Ishikawa (cell line): ENCODE results near the gene ZSCAN18.

ENCODE experiments used
- CEBPB ChIP-seq: IDR thresholded peaks from 2 replicates; pipeline ENCODE4 v1.6.1; 2012
- CREB1 ChIP-seq: IDR thresholded peaks from 2 replicates; pipeline ENCODE4 v1.6.1; 2012; ENCODE audit warnings: low read depth
- EGR1 ChIP-seq: IDR thresholded peaks from 2 replicates; pipeline ENCODE4 v1.6.1; 2012
- EP300 ChIP-seq: IDR thresholded peaks from 2 replicates; pipeline ENCODE4 v1.6.1; 2012; ENCODE audit warnings: borderline replicate concordance
- FOXM1 ChIP-seq: IDR thresholded peaks from 2 replicates; pipeline ENCODE4 v1.6.1; 2012; ENCODE audit warnings: low read depth, borderline replicate concordance
- MAX ChIP-seq: IDR thresholded peaks from 2 replicates; pipeline ENCODE4 v1.6.1; 2012
- NFIC ChIP-seq: IDR thresholded peaks from 2 replicates; pipeline ENCODE4 v1.6.1; 2012
- RAD21 ChIP-seq: IDR thresholded peaks from 2 replicates; pipeline ENCODE4 v1.6.1; 2012; ENCODE audit warnings: low read depth
- REST ChIP-seq: IDR thresholded peaks from 2 replicates; pipeline ENCODE4 v1.6.1; 2012; ENCODE audit warnings: low read depth, mild to moderate bottlenecking
- TAF1 ChIP-seq: IDR thresholded peaks from 2 replicates; pipeline ENCODE4 v1.6.1; 2012; ENCODE audit warnings: low read depth, mild to moderate bottlenecking
- TCF12 ChIP-seq: IDR thresholded peaks from 2 replicates; pipeline ENCODE4 v1.6.1; 2012; ENCODE audit warnings: low read depth
- TEAD4 ChIP-seq: IDR thresholded peaks from 2 replicates; pipeline ENCODE4 v1.6.1; 2012
- USF1 ChIP-seq: IDR thresholded peaks from 2 replicates; pipeline ENCODE4 v1.6.1; 2012
- YY1 ChIP-seq: IDR thresholded peaks from 2 replicates; pipeline ENCODE4 v1.6.1; 2012; ENCODE audit warnings: low read depth
- ZBTB7A ChIP-seq: IDR thresholded peaks from 2 replicates; pipeline ENCODE4 v1.6.1; 2012; ENCODE audit warnings: low read depth

ZSCAN18 gene

GRCh38 chr19:58083021-58083420 is 15.0 kb downstream of the ZSCAN18 start:
- TF ChIP-seq CEBPB = no peak

- no peak for TF ChIP-seq NFIC
- TF ChIP-seq YY1 = no peak
These were observed 18.2 kb downstream of the ZSCAN18 start for GRCh38 chr19:58079792-58080191.

- TF ChIP-seq CREB1 = no peak
- TF ChIP-seq REST = no peak
These were observed 30.7 kb downstream of the ZSCAN18 start for GRCh38 chr19:58067240-58067912.

GRCh38 chr19:58063712-58064111 is 34.3 kb downstream of the ZSCAN18 start:
- TF ChIP-seq EP300 = no peak
- no peak for TF ChIP-seq CEBPB
- TF ChIP-seq NFIC = no peak
- no peak for TF ChIP-seq ZBTB7A
- TF ChIP-seq MAX = no peak
- no peak for TF ChIP-seq RAD21
- TF ChIP-seq REST = no peak
- no peak for TF ChIP-seq EGR1
- TF ChIP-seq YY1 = no peak
- TF ChIP-seq USF1 = no peak
- no peak for TF ChIP-seq TCF12
- no peak for TF ChIP-seq TEAD4
- no peak for TF ChIP-seq CREB1
- no peak for TF ChIP-seq FOXM1
- TF ChIP-seq TAF1 = no peak

GRCh38 chr19:58060231-58060630 is 37.8 kb downstream of the ZSCAN18 start:
- TF ChIP-seq MAX (no peak), TEAD4 (no peak), YY1 (no peak), ZBTB7A (no peak), EGR1 (no peak), CEBPB (no peak), CREB1 (no peak), NFIC (no peak), TAF1 (no peak), USF1 (no peak), TCF12 (no peak), REST (no peak), EP300 (no peak), FOXM1 (no peak), RAD21 (no peak)

GRCh38 chr19:58059671-58060078 is 38.4 kb downstream of the ZSCAN18 start:
- TF ChIP-seq NFIC (no peak), MAX (no peak), REST (no peak), EGR1 (no peak), ZBTB7A (no peak)
